ENCODE data around the gene PSMF1.

PSMF1 gene

GRCh38 chr20:1190847-1191246 is 72.4 kb downstream of the PSMF1 start:
- no peak for DNase-seq (ENCODE audit: low spot score)

GRCh38 chr20:1191299-1191698 is 72.9 kb downstream of the PSMF1 start:
- no peak for DNase-seq (ENCODE audit: low spot score)

DNA sequence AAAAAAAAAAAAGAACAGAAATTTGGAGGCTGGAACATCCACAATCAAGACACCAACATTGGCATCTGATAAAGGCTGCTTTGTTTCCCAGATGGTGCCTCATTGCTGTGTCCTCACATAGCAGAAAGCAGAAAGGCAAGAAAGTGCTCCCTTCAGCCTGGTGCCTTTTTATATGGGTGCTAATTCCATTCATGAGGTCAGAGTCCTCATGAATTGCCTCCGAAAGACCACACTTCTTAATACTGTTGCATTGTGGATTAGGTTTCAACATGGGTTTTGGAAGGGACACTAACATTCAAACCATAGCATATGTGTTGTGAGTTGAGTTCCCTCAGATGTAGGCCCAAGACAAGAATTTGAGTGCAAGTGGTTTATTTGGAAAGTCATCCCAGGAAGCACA is 76.8 kb downstream of the PSMF1 start:
- no peak for DNase-seq (ENCODE audit: low spot score)

GRCh38 chr20:1196634-1197033 is 78.2 kb downstream of the PSMF1 start:
- DNase-seq (ENCODE audit: low spot score), result no peak

DNA sequence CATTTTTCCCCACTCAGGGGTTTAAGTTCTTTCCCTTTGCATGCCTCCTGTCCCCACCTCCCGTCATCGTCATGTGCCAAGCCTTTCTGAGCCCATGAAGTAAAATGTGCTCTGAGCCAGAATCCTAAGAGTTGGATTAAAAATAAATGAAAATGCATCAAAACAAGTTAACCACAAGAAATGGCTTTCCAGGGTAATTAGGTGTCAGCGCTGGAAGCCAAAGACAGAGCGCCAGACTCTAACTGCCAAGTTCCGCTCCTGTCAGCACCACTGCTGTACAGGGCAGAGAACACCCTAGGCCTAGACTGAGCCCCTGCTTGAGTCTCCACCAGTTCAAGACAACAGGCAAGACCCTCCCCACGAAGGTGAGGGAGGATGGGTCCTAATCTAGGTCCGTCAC is 79.4 kb downstream of the PSMF1 start:
- no peak for DNase-seq (ENCODE audit: low spot score)

GRCh38 chr20:1198751-1199150 is 80.3 kb downstream of the PSMF1 start:
- DNase-seq (ENCODE audit: low spot score), result no peak

DNA sequence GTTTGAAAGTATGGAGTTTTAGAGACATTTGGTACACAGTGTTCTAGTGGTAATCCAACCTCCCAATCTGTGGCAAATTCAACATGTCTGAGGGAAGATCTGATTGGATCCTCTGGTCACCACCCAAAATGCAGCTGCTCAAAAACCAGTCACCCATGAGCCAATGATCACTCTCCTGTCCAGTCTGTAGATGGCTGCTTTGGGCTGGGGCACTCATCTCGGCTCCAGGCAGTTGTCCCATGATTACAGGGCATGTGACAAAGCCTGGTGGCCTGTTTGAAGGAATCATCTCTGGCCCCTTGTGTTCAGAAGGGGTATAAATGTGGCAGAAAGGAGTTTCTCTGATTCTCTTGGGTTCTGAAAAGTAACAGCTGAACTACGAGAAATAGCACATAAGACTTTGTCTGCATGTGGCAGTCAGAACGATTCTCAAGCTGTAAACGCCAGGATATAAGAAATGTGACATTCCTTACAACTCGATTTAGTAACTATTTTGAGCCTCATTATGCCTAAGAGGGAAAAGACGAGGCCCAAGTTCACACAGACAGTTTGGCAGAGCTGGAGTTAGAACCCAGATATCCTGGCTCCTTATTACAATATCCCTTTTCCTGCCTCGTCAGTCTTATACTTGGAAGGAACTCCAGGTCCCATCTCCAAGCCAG is 80.9 kb downstream of the PSMF1 start:
- DNase-seq (ENCODE audit: low spot score), result no peak

DNA sequence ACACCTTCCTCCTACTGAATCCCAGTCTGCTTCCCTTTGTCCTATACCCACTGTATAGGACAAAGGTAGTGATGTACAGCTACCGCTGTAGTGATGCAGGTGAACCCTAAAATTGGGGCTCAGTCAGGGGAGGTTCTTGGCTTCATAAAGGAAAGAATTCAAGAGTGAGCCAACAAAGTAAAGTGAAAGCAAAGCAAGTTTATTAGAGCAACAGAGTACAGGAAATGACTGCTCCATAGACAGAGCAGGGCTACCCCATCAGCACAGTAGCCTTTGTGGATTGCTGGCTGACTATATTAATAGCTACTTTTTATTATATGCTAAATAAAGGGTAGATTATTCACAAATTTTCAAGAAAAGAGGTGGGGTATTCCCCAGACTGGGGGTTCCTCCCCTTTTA is 81.6 kb downstream of the PSMF1 start:
- no peak for DNase-seq (ENCODE audit: low spot score)

- DNase-seq (ENCODE audit: low spot score), result no peak
Observed at GRCh38 chr20:1202762-1203504, 84.5 kb downstream of the PSMF1 start, which contains the start of gene C20orf202. Gene C20orf202 (plus strand): TSS chr20:1203454. CDS start chr20:1203586, 132 bp downstream.

GRCh38 chr20:1203630-1204029 is 85.2 kb downstream of the PSMF1 start:
- DNase-seq (ENCODE audit: low spot score), result no peak

- DNase-seq (ENCODE audit: low spot score), result no peak
Observed at GRCh38 chr20:1204113-1204512, 85.7 kb downstream of the PSMF1 start.

DNA sequence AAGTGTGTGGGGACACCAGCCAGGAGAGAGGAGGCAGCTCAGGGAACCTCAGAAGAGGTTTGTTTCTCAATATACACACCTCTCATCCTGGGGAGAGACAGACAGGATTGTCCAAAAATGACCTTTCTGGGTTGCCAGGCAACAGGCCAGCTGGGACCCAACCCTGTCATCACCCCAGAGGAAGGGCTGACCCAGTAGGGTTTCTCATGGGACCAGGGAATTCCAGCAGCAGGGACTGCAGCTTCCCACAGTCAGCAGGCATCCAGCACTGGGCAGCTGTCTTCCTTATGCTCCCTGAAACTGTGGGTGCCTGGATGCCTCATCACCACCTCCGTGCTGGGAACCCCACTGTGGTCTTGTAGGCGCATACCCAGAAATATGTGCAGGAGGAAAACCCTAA is 86.2 kb downstream of the PSMF1 start:
- no peak for DNase-seq (ENCODE audit: low spot score)

GRCh38 chr20:1205802-1206201 is 87.4 kb downstream of the PSMF1 start:
- DNase-seq (ENCODE audit: low spot score), result no peak

GRCh38 chr20:1206366-1207148 is 88.2 kb downstream of the PSMF1 start:
- no peak for DNase-seq (ENCODE audit: low spot score)

- DNase-seq (ENCODE audit: low spot score), result no peak
Observed at GRCh38 chr20:1207293-1207878, 89.0 kb downstream of the PSMF1 start.

GRCh38 chr20:1209447-1210387 is 91.3 kb downstream of the PSMF1 start:
- no peak for DNase-seq (ENCODE audit: low spot score)

DNA sequence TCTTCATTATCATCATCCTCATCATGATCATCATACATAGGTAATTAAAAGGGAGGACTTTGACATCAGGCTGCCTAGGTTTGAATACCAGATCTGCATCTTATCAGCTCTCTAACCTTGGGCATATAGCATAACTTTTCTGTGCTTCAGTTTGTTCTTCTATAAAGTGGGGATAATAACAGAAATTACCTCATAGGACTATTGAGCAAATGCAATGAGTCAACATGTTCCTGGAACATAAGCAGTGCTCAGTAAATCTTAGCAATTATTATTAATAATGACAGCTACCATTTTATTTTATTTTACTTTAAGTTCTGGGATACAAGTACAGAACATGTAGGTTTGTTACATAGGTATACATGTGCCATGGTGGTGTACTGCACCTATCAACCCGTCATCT is 92.1 kb downstream of the PSMF1 start:
- DNase-seq (ENCODE audit: low spot score), result no peak

DNA sequence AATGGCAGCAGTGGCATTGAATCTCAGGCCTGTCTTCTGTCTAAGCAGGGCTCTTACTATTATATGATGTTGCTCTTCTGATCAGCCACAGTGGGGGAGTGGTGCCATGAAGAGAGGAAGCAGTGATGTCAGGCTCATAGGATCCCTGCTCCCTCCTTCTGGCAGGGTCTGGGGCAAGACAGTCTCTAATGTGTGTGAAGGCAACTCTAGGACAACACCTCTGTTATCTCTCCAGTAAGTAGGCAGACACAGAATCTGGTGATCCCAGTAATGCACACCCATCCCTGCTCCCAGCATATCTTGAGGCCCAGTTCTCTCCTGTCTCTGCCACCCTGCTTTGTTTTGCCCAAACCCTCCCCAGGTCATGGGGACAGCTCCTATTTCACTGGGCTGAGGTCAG is 93.6 kb downstream of the PSMF1 start:
- DNase-seq (ENCODE audit: low spot score), result no peak

- peak; percentile 57 for DNase-seq (ENCODE audit: low spot score)
Observed at GRCh38 chr20:1212607-1213396, 94.4 kb downstream of the PSMF1 start.

GRCh38 chr20:1214838-1215261 is 96.4 kb downstream of the PSMF1 start:
- DNase-seq (ENCODE audit: low spot score), result no peak

Data from HuH-7.5 (cell line).